HG02588 (cell line): ENCODE results near the gene EXOC4.

Experiments
- ATAC-seq: cut with Tn5 transposase; IDR thresholded peaks from one replicate; pipeline ENCODE4 v1.9.1; 2021; ENCODE audit warnings: mild to moderate bottlenecking, moderate library complexity; ENCODE audit not compliant: unreplicated experiment

Gene EXOC4

DNA sequence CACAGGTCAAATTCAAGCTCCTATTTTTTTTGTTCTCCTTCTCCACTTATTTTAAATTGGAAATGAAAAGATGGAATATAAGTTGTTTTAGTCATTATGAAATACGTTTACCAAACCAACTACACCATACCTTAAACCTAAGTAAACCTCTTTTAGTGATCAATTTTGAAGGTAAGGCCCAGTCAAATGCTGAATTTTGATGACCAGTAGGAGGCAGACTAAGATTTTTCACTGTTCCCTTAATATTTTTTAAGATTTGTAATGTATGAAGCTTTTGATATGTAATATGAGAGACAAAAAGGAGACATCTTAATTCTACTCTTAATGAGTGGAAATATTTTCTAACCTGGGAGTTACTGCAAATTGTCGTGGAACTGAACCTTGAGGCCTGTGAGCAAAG lies 311.6 kb downstream of the EXOC4 start:
- no peak for ATAC-seq

DNA sequence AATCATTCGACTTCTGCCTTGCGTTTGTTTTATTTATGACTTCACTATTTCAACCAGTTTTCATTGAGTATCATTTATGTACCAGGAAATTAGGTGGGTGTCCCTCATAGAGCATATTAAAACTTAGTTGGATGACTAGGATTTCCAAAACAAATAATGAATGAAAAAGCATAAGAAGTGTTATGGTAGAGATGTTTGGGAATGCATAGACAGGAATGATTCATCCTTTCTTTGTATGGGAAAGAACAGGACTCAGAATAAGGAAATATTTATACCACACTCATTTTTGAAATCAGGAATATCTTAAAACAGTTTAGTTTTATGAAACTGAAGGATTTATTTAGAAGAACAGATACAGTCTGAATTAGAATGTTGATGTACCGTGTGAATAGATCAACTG lies 315.7 kb downstream of the EXOC4 start:
- no peak for ATAC-seq

DNA sequence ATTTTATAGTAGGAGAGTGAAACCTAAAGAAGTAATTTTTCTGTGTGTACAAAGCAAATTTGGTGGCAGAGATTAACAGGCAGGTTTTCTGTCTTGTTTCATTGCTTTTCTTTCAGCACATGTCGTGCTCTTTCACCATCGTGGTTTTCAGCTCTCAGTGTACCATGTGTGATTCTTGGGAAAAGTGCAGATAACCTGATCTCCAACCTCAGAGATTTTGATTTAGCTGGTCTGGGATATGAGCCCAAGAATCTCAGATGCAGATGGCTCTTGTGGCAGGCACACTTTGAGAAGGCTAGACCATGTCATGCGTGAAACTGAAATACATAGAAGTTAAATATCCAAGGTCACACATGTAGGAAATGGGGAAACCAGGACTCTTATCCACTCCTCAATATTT lies 317.4 kb downstream of the EXOC4 start:
- no peak for ATAC-seq

DNA sequence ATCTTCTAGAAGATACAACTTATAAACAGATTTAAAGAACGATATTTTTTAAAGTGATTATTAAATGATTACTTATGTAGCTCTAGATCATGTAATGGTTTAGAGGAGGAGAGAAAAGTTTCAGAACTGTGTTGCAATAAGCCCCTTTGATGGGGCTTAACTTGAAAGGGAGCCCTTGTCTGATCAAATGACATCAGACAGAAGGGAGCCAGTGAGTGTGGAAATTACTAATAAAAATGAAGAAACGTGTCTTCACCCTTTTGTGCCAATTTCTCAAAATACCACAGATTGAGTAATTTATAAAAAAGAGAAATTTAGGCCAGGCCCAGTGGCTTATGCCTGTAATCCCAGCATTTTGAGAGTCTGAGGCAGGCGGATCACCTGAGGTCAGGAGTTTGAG lies 318.2 kb downstream of the EXOC4 start:
- ATAC-seq = no peak

DNA sequence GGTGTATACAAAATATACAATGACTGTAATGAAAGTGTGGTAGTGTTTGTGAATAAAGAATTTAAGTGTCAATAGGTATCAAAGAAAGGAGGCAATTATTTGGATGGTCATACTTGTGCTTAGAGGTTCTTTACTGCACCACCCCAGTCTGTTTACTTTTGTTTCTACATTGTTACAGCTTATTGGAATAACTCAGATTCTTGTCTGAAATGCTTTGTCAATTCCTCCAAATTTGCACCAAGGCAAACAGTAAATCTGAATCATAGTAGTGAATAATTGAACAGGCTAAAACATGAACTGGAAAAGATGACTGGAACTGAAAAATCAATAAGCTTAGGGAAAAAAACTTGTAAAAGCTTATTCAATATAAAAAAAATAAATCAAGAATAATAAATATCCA lies 319.2 kb downstream of the EXOC4 start:
- ATAC-seq = no peak

DNA sequence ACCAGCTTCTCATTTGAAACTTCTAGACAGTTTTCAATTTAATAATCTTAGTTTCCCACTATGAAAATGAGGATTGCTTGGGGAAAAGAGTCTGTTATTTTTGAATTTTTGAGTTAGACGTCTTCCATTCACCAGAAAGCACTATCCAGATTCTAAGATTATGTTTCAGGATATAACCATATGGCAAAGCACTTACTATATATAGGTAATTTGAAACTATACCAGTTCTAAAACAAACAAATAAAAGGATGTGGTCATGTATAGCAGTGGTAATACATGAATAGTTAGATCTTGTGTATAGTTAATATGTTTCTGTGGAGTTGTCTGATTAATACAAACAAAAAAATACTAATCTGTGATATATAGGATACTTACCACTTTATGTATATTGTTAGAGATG lies 320.0 kb downstream of the EXOC4 start:
- ATAC-seq = no peak

DNA sequence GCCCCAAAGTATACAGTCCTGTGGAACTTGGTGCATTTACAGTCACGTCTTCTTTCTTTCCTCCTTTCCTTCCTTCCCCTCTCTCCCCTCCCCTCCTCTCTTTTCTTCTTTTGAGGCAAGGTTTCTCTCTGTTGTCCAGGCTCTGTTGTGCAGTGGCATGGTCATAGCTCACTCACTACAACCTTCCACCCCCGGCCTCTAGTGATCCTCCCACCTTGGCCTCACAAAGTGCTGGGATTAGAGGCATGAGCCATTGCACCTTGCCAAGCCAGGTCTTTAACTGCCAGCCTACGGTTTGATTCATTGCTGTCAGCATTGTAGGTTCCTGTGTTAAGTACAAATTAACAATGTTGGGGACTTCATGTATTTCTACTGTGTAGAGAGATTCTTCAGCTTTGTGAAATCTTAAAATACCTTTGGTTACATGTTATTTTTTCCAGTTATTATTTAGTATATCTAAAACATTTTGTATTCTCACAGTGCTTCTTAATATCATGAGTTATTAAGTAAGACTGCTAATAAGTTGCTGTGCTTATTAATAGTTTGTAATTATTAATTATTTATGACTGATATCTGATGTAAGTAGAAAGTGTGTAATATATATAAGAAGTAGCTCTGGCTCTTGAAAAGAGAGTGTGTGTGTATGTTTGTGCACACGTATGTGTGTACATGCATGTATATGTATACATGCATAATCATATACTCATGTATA lies 320.8 kb downstream of the EXOC4 start:
- no peak for ATAC-seq

DNA sequence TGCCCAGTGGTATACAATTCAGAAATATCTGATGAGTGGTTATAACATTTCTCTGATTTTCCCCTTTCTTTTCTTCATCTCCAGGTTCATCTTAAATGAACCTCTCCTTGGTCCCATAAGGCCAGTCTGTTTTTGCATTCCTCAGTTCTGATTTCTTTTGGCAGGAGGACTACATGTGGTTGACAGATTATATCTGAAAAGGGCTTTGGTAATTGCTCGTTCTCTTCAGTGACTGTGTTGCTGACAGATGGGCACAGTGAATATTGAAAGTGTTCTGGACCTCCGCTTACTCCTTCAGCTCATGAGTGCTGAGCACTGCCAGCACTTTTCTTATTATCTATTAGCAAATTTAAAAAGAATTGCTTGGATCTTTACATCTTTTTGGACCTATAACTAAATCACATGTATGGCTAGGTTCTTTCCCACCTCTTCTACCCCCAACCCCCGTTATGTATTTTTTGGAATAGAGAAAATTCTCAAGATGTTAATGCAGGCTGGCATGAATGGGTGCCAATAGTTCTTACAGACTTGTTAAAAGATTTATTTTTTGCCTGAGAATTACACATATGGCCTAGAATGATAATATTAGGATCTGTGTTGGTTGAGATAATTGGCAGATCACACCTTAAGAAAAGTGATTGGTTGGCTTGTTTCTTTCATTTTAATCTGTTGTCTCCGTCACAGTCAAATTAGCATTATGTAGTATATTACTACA lies 323.0 kb downstream of the EXOC4 start:
- no peak for ATAC-seq

DNA sequence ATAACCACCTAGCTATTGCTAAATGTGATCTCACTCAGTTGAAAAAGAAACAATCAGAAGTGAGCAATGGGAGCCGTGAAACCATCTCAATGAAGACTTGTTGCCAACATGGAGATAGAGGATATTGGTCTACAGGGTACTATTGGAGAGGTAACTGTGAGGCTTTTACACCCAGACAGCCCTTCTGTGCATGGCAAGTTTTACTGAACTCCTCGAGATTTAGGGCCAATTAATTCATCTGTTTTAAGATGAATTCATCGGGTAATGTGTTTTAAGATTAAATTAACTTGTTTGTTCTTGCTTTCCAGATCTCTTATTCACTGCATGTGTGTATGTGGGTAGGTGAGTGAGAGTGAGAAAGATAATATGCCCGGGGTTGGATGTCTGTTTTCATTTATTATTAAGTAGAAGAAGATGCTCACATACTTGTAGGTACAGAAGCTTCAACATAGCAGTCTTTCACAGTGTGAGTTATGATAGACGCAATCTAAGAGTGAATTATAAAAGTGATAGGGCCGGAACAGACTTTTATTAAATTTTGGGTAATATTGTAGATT lies 323.8 kb downstream of the EXOC4 start:
- no peak for ATAC-seq

DNA sequence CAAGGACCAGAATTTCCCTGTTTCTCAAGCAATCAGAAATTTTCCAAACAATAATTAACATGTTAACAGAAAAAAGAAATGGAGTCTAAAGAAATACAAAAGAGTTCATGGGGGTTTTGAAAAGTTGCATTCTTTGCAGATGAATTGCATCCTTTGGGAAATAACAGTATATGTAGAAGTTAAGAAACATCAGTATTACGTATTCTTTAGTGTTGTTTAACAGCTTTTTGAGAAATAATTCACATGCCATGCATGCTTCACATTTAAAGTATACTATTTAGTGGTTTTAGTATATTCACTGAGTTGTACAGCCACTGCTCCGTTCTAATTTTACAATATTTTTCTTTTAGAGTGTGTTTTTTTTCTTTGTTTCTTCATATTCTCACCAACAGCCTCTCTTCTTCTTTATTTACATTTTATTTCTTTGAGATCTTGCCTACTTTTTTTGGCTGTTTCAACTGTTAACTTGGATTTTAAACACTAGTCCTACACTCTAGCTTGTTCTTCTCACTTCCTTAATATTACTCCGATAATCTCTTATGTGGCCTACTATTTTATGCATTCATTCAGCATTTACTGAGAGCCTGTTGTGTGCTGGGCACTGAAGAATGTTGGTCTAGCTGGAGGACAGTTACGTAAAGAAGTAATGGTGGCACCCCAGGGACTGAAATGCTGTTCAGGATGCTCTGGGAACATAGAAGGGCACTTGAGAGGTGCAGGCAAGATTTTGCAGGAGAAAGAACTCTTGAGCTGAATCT lies 330.1 kb downstream of the EXOC4 start:
- no peak for ATAC-seq

DNA sequence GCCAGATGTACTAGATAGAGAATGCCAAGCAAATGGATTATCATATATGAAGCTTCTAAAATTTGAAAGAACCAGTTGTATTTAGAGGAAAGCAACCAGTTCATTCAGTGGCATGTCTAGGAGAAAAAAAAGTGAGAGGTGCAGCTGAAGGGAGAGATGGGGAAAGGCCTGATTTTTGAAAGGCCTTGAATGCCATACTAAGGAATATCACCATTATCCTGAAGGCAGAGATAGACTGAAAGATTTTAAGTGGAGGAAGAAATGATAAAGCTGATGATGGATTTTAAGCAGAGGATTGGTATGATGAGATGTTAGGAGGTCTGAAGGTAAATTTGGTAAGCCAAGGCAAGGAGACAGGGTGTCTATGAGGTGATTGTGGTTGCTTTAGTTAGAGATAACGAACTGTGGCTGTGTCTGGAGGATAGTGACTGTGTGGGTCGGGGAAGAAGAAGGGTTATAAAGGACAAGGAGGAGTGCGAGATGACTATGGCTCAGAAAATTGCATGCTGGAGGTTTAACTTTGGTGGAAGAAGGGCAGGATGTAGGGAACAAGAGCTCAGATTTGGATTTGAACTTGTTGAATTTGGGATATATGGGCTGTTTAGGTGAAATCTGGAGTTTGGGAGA lies 330.8 kb downstream of the EXOC4 start:
- ATAC-seq = no peak

DNA sequence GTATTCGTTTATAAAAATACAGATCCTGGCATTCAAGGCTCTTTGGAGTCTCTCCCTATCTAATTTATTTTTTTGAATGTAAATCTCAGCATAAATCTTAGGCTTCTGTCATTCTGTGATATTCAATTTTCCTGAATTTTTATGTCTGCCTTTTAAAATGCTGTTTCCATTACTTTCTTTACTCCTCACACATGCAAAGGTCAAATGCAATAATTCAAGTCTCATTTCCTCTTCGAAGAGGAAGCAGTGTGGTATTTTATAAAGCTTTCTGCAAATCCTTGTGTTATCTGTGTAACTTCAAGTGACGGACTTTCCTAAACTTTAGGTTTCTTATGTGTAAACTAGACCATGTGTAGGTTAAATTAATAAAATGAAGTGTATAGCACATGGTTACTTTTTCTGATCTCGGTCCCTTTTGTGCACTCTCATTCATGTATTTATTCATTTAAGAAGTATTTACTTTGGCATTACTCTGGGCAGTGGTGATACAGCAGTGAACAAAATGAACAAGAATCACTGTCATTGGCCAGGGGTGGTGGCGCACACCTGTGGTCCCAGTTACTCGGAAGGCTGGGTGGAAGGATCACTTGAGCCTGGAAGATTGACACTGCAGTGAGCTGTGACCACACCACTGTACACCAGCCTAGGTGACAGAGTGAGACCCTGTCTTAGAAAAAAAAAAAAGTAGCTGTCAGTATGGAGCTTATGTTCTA lies 332.2 kb downstream of the EXOC4 start:
- no peak for ATAC-seq

DNA sequence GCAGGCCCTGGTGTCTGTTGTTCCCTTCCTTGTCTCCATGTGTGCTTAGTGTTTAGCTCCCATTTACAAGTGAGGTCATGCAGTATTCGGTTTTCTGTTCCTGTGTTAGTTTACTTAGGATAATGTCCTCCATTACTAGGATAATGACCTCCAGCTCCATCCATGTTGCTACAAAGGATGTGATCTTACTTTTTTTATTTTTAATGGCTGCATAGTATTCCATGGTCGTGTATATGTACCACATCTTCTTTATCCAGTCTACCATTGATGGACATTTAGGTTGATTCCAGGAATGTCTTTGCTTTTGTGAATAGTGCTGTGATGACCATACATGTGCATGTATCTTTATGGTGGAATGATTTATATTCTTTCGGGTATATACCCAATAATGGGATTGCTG lies 333.4 kb downstream of the EXOC4 start:
- ATAC-seq = no peak

DNA sequence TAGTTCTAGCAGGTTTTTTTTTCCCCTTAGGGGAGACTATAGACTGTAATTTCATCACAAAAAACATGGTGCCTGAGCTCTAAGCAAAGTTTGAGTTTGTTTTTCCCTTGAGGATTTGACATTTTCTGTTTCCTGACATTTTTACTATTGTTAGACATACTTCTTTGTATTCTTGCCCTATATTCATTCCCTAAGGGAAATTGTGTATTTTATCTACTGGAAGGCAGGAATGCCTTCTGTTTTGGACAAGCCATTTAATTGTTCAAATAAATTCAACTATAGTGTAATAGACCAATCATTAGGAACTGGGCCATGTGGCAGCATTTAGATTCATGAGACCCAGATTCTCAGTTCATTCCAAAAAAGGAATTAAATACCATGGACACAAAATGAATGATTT lies 335.0 kb downstream of the EXOC4 start:
- no peak for ATAC-seq

DNA sequence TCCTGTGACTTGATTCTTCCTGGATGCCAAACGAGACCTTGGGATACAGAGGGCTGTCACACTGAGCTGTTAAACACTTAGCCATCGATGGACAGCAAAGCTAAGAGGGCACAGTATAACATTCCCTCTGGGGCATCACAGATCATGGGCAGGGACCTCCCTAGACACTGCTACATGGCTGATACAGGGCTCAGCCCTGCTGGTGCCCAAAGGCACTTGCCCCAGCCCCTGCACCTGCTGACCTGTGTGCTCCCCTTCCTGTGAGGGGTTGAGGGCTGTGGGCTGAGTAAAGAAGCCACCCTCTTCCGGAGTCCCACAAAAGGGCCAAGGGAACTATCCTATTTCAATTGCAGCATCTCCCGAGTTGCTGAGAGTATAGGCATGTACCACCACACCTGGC lies 337.9 kb downstream of the EXOC4 start:
- ATAC-seq = no peak

DNA sequence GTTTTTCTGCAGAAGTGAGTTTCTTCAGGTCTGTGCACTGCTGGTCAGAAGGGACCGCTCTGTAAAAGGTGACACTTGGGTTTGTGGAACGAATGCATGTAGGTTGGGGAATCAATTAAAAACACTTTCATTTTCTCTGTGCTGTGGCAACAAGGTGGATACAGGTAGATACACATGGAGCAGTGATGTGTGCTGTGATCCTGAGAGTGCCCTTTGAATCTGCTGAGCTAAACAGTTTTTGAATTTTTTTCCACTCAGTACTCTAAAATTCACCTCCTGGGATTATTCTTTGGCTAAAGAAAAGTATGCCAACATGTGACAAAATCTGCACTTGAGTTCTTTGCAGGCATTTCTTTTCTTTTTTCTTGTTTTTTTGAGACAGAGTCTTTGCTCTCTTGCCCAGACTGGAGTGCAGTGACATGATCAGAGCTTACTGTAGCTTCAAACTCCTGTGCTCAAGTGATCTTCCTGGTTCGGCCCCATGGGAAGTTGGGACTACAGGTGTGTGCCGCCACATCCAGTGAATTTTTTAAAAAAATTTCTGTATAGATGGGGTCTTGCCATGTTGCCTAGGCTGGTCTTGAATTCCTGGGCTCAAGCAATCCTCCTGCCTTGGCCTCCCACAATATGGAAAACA lies 338.9 kb downstream of the EXOC4 start:
- ATAC-seq = no peak

DNA sequence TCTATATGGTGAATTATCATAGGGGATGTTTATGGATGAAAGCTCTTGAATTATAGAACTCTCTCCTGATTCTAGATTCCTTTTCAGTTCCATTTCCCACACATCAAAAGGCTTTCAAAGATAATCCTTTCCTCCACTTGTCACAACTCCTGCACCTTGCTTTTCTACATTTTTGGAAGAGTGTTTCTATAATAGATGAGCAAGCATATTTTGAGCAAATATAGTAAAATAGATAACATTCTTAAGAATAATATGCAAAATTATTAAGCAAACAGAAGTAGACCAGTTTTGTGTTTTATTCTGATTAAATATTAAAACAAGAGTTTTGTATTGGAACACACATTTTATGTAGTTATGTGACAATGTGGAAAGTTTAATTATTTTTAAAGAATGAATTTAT lies 340.7 kb downstream of the EXOC4 start:
- ATAC-seq = no peak

DNA sequence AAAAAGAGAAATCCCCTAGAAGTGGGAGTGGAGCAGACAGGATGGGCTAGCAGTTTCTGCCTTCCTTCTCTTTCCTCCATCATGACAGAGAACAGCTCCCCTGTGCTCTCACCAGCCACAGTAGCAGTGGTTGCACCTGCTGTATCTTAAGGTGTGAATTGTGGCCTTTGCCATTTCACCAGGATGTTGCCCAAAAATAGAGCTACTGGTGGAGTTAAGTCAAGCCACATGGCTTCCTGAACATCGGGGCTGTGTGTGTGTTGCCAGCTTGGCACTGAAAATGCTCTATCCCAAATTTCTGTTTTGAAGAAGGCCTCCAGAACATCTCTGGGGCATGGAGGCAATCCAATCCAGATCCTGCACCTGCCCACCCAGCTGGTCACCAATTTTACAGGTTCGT lies 348.7 kb downstream of the EXOC4 start:
- ATAC-seq = no peak

DNA sequence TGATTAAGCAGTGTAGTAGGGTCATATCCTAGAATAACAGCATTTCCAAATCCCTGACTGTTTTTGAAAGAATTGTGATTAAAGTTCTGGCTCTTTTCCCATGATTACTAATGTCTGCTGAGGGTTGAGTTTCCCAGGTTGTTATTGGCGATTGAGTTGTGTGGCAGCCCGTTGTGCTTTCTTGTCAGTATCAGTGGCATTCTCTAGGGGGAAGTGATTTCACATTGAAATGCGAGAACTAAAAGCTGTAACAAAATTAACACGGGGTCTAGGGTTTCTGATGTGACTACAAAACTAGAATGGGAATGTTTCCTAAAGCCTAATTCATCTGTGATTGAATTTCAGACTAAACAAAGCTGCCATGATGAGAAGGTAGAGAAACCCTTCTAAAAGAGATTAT lies 349.4 kb downstream of the EXOC4 start:
- no peak for ATAC-seq

DNA sequence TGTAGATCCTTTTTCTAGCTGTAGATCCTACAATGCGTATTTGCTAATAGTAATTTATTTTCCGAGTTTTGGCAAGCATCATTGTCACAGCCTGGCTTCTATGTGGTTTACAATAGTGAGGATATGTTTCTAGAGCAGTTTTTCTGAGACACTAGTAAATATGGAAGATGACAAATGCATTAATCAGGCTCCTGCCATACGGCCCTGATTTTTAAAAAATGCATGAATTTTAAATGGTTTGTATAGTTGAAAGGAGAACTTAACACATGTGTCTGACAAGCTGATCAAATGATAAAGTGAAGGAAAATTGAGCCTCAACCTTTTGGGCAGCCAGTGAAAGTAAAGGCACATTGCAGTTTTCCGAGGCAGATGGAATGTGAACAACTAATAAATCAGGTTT lies 354.1 kb downstream of the EXOC4 start:
- ATAC-seq = no peak
